ENCODE data around the gene IFI27L1.

Gene IFI27L1

GRCh38 chr14:94041551-94042346 lies 39.4 kb upstream of the IFI27L1 start:
- H3K27me3 ChIP-seq (ENCODE audit: insufficient read depth, poor library complexity, severe bottlenecking) = no peaks in the 10 kb centered on the region
- peaks cover 8% of the 10 kb centered on the region for H3K36me3 ChIP-seq (ENCODE audit: low read depth)
- H3K4me3 ChIP-seq (ENCODE audit: severe bottlenecking) = no peak overlapping the region
- H3K9me3 ChIP-seq (ENCODE audit: severe bottlenecking) = no peaks in the 10 kb centered on the region
- TF ChIP-seq CTCF (IDR thresholded peaks at IDR 0.05; ENCODE audit: poor library complexity, severe bottlenecking) = no peak
- no peaks in the 10 kb centered on the region for H3K4me1 ChIP-seq (ENCODE audit: insufficient read depth, poor library complexity, severe bottlenecking)
- DNase-seq (ENCODE audit: low spot score) (no peak), ATAC-seq (ENCODE audit: low read depth) (peak; percentile 8; the same call in 1 of the 3 replicates)
- H3K27ac ChIP-seq (ENCODE audit: poor library complexity, severe bottlenecking) = no peak overlapping the region

GRCh38 chr14:94042433-94043091 lies 38.5 kb upstream of the IFI27L1 start:
- TF ChIP-seq CTCF (IDR thresholded peaks at IDR 0.05; ENCODE audit: poor library complexity, severe bottlenecking) = no peak
- H3K4me1 ChIP-seq (ENCODE audit: insufficient read depth, poor library complexity, severe bottlenecking) = no peaks in the 10 kb centered on the region
- H3K27ac ChIP-seq (ENCODE audit: poor library complexity, severe bottlenecking) = no peak overlapping the region
- DNase-seq (ENCODE audit: low spot score) (no peak), ATAC-seq (ENCODE audit: low read depth) (no peak)
- H3K9me3 ChIP-seq (ENCODE audit: severe bottlenecking) = no peaks in the 10 kb centered on the region
- H3K4me3 ChIP-seq (ENCODE audit: severe bottlenecking) = no peak overlapping the region
- peaks cover 13% of the 10 kb centered on the region for H3K36me3 ChIP-seq (ENCODE audit: low read depth)
- H3K27me3 ChIP-seq (ENCODE audit: insufficient read depth, poor library complexity, severe bottlenecking) = no peaks in the 10 kb centered on the region

- Histone ChIP-seq H3K4me1 (ENCODE audit: insufficient read depth, poor library complexity, severe bottlenecking) (no peaks in the 10 kb centered on the region), H3K36me3 (ENCODE audit: low read depth) (peaks cover 20% of the 10 kb centered on the region), H3K4me3 (ENCODE audit: severe bottlenecking) (no peak overlapping the region), H3K27me3 (ENCODE audit: insufficient read depth, poor library complexity, severe bottlenecking) (no peaks in the 10 kb centered on the region), H3K9me3 (ENCODE audit: severe bottlenecking) (no peaks in the 10 kb centered on the region), H3K27ac (ENCODE audit: poor library complexity, severe bottlenecking) (no peak overlapping the region)
- TF ChIP-seq CTCF (IDR thresholded peaks at IDR 0.05; ENCODE audit: poor library complexity, severe bottlenecking) = no peak
- DNase-seq (ENCODE audit: low spot score) = no peak
- no peak; the same call in 2 of the 3 replicates for ATAC-seq (ENCODE audit: low read depth)
Measured at GRCh38 chr14:94043111-94043755, 37.9 kb upstream of the IFI27L1 start.

- Histone ChIP-seq H3K27ac (ENCODE audit: poor library complexity, severe bottlenecking) (no peak overlapping the region), H3K36me3 (ENCODE audit: low read depth) (peaks cover 27% of the 10 kb centered on the region), H3K27me3 (ENCODE audit: insufficient read depth, poor library complexity, severe bottlenecking) (no peaks in the 10 kb centered on the region), H3K9me3 (ENCODE audit: severe bottlenecking) (no peaks in the 10 kb centered on the region), H3K4me1 (ENCODE audit: insufficient read depth, poor library complexity, severe bottlenecking) (no peaks in the 10 kb centered on the region), H3K4me3 (ENCODE audit: severe bottlenecking) (no peak overlapping the region)
- no peak for TF ChIP-seq CTCF (IDR thresholded peaks at IDR 0.05; ENCODE audit: poor library complexity, severe bottlenecking)
- DNase-seq (ENCODE audit: low spot score) (peak; percentile 63), ATAC-seq (ENCODE audit: low read depth) (peak; percentile 8; the same call in 1 of the 3 replicates)
Measured at GRCh38 chr14:94043756-94044475, 37.2 kb upstream of the IFI27L1 start.
